ENCODE data around the gene HRAS.
"Not testable (repeated sequence)": the region's sequence is repeated elsewhere in the genome, so short reads cannot be mapped to it uniquely, and the experiment has no call there.

The HRAS gene

GRCh38 chr11:535519-536454 is at the start of gene HRAS:
HRAS (minus strand) TSS chr11:535576.
- DNase-seq: peak; percentile 40

DNA sequence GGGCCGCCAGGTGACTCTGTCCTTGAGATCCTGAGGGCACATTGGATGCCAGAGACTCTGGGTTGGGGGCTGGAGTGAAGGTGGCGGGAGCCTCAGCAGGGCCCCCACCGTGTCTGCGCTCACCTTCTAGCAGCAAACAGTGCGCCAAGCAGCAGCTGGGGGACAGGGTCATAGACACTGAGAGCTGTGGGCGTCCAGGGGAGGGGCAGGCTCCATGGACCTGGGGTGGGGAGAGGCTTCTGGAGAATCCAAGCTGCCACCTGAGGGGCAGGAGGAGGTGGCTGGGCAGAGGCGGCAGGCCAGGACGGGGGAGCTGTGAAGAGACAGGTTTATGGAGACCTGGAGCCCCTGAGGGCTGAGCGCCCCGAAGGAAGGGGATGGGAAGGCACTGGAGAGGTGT is 48.9 kb upstream of the HRAS start:
- DNase-seq: no peak

DNA sequence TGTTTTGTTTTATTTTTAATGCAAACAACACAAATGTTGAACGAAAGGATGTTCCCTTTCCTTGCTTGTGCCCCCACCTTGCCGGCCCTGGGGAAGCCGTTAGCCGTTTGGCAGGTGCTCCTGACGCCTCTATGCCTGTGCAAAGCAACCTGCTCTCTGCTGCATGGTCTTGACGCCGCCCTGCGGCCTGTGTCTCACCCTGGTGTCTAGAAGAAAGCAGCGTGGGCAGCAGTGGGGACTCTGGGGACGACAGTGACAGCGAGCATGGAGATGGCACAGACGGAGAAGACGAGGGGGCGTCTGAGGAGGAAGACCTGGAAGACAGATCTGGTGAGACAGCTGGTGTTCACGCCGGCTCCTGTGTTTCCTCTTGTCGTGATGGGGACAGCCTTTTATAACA is 46.4 kb upstream of the HRAS start:
- DNase-seq: no peak

GRCh38 chr11:581342-581741 is 46.0 kb upstream of the HRAS start:
- DNase-seq: no peak

GRCh38 chr11:579830-580601 is 44.6 kb upstream of the HRAS start:
- DNase-seq: no peak

- no peak for DNase-seq
Measured at GRCh38 chr11:578276-579035, 43.1 kb upstream of the HRAS start.

- no peak for DNase-seq
Measured at GRCh38 chr11:577611-577894, 42.2 kb upstream of the HRAS start.

DNA sequence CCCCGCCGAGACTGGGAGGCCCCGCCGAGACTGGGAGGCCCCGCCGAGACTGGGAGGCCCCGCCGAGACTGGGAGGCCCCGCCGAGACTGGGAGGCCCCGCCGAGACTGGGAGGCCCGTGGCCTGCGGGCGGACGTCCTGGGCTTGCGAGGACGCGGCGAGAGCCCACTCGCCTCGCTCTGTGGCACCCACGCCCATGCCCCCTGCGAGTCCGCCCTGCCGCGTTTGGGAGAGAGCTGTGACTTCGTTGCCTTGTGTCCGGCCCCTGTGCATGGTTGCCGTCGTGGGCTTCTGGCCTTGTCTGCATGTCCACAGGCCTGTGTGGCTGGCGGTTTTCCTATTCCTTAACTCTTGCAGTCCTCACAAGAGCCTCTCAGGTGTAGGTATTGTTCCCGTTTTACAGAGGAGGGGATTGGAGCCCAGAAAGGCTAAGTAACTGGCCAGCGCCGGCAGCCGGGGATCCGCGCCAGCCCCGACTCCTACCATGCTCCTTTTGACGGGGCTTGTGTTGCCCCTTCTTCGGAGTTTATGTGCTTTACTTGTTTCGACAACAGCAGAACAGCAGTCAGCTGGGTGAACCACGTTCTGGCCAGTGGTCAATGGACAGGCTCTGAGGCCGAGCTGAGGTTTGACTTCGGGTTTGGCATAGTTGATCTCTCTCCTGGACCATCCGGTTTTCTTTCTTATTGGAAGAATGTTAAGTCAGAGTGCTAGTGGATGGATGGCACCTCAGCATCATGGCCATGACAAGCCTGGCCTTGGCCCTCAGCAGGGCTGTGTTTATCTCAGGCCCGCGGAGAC is 41.6 kb upstream of the HRAS start:
- no peak for DNase-seq

DNA sequence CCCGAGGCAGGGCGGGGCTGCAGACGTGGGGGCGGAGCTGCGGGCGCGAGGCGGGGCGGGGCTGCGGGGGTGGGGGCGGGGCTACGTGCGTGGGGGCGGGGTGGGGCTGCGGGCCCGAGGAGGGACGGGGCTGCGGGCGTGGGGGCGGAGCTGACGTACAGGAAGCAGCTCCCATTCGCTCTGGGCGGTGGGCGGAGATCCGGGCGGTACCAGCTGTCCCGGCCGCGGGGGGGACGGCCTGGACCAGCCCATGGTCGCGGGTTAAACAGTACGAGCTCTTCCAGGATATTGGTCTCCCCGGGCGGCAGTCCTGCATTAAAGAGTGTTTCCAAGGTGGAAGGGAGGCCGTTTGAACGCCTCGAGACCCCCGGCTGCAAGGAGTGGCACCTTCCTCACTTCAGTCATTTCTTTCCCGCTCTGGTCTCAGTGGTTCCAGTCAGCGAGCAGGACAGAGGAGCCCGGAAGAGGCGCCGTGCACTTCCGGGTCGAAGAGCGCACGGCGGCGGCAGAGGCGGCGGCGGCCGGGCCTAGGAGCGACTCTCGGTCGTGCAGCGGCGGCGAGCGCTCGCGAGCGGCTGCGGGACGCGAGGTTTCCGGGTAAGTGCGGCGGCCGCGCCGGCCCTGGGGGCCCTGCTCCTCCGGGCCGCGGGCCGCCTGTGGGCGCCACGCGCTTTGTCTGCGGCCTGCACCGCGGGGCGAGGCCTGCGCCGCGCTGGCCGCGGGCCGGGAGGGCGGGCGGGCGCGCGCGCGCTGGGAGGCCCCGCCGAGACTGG is 40.8 kb upstream of the HRAS start, which contains the start of gene PHRF1:
TSS of gene PHRF1 (plus strand) at position 475 of the 773 bp plus-strand sequence. CDS start 5,043 bp downstream, outside the sequence.
- peak; percentile 61 for DNase-seq

DNA sequence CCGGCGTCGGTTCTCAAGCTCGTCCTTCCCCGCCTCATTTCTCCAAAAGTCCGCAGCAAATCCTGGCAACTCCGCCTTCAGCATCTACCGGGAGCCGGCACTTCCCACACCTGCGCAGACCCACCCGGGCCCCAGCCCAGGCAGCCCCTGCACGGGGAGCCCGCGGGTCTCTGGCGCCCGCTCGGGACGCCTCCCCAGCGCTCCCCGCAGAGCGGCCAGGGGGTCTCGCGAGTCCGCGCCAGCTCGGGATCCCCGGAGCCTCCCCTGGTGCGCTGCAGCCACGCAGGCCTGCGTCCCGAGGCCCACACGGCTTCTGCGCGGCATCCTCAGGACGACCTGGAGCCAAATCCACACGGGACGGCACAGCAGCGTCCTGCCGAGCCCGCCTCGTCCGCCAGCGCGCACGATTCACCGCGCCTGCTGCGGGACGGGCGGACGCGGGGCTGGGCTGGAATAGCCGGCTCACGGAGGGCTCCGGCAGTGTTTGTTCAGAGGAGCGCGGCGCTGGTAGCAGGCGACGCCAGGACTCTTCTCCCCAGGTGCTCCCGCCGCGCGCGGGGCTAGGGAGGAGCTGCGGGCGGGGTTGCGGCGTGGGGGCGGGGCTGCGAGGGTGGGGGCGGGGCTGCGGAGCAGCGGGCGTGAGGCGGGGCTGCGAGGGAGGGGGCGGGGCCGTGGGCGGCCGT is 40.1 kb upstream of the HRAS start:
- DNase-seq: no peak

GRCh38 chr11:574632-575312 is 39.4 kb upstream of the HRAS start:
- DNase-seq: no peak

DNA sequence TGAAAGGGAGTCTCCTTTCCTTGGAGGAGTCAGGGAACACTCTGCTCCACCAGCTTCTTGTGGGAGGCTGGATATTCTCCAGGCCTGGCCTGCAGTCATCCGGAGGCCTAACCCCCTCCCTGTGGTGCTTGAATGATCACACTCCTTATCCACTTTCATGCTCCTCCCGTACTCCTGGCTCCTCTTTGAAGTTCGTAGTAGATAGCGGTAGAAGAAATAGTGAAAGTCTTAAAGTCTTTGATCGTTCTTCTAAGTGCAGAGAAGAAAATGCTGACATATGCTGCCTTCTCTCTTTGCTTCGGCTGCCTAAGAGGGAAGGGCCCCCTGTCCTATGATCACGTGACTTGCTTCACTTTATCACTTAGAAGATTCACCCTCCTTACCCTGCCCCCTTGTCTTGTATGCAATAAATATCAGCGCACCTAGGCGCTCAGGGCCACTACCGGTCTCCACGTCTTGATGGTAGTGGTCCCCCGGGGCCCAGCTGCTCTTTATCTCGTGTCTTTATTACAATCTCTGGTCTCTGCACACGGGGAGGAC is 38.7 kb upstream of the HRAS start:
- not testable (repeated sequence) for DNase-seq

GRCh38 chr11:573146-573759 is 37.9 kb upstream of the HRAS start:
- no peak for DNase-seq

GRCh38 chr11:571802-572185 is 36.4 kb upstream of the HRAS start:
- DNase-seq: no peak

DNA sequence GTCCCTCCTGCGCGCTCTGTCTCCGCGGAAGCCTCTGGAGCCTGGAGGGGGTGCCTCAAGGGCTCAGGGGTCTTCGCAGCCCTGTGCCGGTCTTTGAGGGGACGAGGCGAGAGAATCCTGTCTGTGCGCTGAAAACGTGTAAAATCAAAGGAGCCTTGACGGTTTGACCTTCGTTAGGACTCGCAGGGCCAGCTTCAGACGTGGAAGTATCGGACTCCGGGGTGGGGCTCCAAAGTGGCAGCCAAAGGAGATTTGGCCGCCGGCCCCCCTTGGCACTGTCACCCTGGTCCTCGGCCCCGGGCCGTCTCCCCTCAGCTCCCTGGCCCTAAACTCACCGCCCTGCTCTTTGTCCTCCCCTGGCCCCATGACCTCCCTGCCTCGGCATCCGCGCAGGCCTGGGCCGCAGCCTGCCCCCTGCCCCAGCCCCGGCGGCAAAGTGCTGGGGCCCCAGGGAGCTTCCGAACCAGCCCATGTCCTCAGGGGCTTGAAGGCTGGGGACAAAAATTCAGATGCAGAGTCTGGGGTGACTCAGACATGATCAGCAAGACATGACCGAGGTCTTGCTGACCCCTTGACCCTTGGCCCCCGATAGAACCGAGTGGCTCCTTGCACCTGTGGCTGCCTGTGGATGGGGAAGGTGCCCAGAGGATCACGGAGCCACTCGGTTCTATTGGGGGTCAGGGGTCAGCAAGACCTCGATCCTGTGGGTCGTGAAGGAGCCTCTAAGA is 33.9 kb upstream of the HRAS start:
- no peak for DNase-seq

DNA sequence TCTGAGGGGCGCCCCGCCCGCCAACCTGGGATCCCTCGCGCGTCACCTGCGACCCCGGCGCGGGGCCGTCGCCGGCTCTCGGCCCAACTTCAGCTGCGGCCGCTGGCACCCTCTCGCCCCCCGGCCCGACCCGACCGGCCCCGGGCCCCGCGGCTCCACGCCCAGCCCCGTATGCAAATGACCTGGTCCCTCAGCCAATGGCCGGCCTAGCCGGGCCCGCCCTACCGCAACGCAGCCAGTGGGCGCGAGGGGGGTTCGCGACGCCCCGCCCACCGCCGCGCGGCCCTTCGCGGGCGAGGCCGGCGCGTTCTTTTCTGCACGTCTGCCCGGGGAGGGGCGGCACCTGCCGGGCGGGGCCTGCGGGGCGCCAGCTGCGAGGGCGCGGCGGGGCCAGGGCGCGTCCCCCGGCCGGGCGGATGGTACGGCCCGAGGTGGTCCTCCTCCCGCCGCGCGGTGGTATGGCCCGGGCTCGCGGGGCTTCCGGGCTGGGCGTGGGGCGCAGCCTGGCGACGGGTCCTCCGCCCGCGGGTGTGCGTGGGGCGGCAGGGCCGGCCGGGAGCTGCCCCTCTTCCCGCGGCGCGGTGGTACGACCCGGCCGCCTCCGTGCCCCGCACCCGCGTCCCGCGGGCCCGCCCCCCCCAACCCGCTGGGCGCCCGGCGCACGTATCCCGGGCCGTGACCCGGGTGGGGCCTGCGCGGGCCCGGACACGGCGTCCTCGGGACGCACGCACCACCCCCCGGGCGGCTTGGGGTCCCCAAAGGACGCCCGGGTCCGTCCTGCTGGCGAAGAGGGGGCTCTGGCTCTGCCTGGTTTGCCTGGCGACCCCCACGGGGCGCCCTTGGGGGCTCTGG is 33.2 kb upstream of the HRAS start:
- DNase-seq: peak; percentile 73

GRCh38 chr11:567629-568292 is 32.4 kb upstream of the HRAS start:
- DNase-seq: no peak
